GM21576 (cell line): ENCODE data around the gene SLC45A1.
"Not testable (repeated sequence)": the region's sequence is repeated elsewhere in the genome, so short reads cannot be mapped to it uniquely, and the experiment has no call there.

Experiments
- ATAC-seq: cut with Tn5 transposase; IDR thresholded peaks from one replicate; pipeline ENCODE4 v1.9.1; 2021; ENCODE audit warnings: mild to moderate bottlenecking, moderate library complexity; ENCODE audit not compliant: unreplicated experiment

SLC45A1 gene

GRCh38 chr1:8317647-8318381 lies at the start of gene SLC45A1:
Gene SLC45A1, plus strand, starts transcription at chr1:8318114. Its CDS starts 6,216 bp downstream, at chr1:8324330.
- ATAC-seq: no peak

- ATAC-seq: no peak
These were observed 44.9 kb upstream of the SLC45A1 start for GRCh38 chr1:8273036-8273435.

- no peak for ATAC-seq
These were observed 43.6 kb upstream of the SLC45A1 start for GRCh38 chr1:8274352-8274751.

GRCh38 chr1:8276173-8276914 lies 41.6 kb upstream of the SLC45A1 start:
- ATAC-seq: no peak

- no peak for ATAC-seq
These were observed 41.0 kb upstream of the SLC45A1 start for GRCh38 chr1:8276932-8277331.

GRCh38 chr1:8278677-8279076 lies 39.2 kb upstream of the SLC45A1 start:
- not testable (repeated sequence) for ATAC-seq

- no peak for ATAC-seq
These were observed 35.9 kb upstream of the SLC45A1 start for GRCh38 chr1:8281843-8282509.

- peak; percentile 91 for ATAC-seq
These were observed 34.6 kb upstream of the SLC45A1 start for GRCh38 chr1:8283058-8283884.

- no peak for ATAC-seq
These were observed 33.8 kb upstream of the SLC45A1 start for GRCh38 chr1:8284127-8284526.

- ATAC-seq: no peak
These were observed 32.8 kb upstream of the SLC45A1 start for GRCh38 chr1:8285103-8285502.

- no peak for ATAC-seq
These were observed 31.9 kb upstream of the SLC45A1 start for GRCh38 chr1:8285965-8286364.

- ATAC-seq: no peak
These were observed 24.8 kb upstream of the SLC45A1 start for GRCh38 chr1:8293118-8293517.

GRCh38 chr1:8293641-8294169 lies 24.2 kb upstream of the SLC45A1 start:
- ATAC-seq: no peak

GRCh38 chr1:8294170-8294697 lies 23.7 kb upstream of the SLC45A1 start:
- no peak for ATAC-seq

- ATAC-seq: no peak
These were observed 20.7 kb upstream of the SLC45A1 start for GRCh38 chr1:8297245-8297644.

GRCh38 chr1:8299963-8300362 lies 18.0 kb upstream of the SLC45A1 start:
- ATAC-seq: no peak

GRCh38 chr1:8302081-8302956 lies 15.6 kb upstream of the SLC45A1 start:
- ATAC-seq: no peak

GRCh38 chr1:8303141-8303540 lies 14.8 kb upstream of the SLC45A1 start:
- no peak for ATAC-seq

GRCh38 chr1:8303876-8304275 lies 14.0 kb upstream of the SLC45A1 start:
- no peak for ATAC-seq
